ENCODE data around the gene SLC9A3. TPM values are rescaled to one million over a fixed set of nuclear protein-coding genes. Genes with fewer than 3 reads are reported as not detected.
"Not testable (repeated sequence)": the region's sequence is repeated elsewhere in the genome, so short reads cannot be mapped to it uniquely, and the experiment has no call there.

SLC9A3 gene
- polyA plus RNA-seq, 1 experiment, result 0.76 TPM

DNA sequence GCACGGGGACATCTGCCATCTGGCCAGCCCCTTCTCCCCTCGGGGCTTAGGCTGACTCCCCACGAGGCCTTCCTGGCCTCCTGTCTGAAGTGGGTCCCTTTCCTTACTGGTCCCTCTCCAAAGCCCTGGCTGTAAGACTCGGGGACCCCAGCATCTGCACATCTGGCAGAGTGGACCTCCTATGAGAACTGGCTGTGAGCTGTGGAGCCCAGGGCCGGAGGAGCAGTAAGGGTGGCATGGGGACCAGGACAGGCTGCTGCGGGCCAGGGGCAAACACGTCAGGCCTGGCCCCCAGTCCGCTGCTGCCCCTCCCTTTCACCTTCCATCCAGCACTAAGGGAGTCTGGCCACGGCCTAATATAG, 47.5 kb downstream of the SLC9A3 start:
- DNase-seq (ENCODE audit: low read depth, low spot score), result no peak
- H3K27ac ChIP-seq (ENCODE audit: low read depth, low read length), result no peak overlapping the region
- H3K9me3 ChIP-seq (ENCODE audit: control insufficient read depth, insufficient read depth, low read length), result no peaks in the 10 kb centered on the region; the same call in 1 of the 2 replicates
- TF ChIP-seq, protein P1, sequence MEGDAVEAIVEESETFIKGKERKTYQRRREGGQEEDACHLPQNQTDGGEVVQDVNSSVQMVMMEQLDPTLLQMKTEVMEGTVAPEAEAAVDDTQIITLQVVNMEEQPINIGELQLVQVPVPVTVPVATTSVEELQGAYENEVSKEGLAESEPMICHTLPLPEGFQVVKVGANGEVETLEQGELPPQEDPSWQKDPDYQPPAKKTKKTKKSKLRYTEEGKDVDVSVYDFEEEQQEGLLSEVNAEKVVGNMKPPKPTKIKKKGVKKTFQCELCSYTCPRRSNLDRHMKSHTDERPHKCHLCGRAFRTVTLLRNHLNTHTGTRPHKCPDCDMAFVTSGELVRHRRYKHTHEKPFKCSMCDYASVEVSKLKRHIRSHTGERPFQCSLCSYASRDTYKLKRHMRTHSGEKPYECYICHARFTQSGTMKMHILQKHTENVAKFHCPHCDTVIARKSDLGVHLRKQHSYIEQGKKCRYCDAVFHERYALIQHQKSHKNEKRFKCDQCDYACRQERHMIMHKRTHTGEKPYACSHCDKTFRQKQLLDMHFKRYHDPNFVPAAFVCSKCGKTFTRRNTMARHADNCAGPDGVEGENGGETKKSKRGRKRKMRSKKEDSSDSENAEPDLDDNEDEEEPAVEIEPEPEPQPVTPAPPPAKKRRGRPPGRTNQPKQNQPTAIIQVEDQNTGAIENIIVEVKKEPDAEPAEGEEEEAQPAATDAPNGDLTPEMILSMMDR (IDR thresholded peaks at IDR 0.05; ENCODE audit: low read depth, low read length), result no peak
- no peak overlapping the region for H3K4me3 ChIP-seq (ENCODE audit: low read depth, low read length)
- CTCF ChIA-PET, result interaction anchor here (0.6 kb wide), 1 partner anchor 516 kb away, joined by 3 read pairs; no protein-coding TSS in a partner anchor
- POLR2A ChIA-PET, result no interaction called here
- peaks cover 3% of the 10 kb centered on the region for H3K27me3 ChIP-seq (ENCODE audit: control insufficient read depth, insufficient read depth, low read length)

DNA sequence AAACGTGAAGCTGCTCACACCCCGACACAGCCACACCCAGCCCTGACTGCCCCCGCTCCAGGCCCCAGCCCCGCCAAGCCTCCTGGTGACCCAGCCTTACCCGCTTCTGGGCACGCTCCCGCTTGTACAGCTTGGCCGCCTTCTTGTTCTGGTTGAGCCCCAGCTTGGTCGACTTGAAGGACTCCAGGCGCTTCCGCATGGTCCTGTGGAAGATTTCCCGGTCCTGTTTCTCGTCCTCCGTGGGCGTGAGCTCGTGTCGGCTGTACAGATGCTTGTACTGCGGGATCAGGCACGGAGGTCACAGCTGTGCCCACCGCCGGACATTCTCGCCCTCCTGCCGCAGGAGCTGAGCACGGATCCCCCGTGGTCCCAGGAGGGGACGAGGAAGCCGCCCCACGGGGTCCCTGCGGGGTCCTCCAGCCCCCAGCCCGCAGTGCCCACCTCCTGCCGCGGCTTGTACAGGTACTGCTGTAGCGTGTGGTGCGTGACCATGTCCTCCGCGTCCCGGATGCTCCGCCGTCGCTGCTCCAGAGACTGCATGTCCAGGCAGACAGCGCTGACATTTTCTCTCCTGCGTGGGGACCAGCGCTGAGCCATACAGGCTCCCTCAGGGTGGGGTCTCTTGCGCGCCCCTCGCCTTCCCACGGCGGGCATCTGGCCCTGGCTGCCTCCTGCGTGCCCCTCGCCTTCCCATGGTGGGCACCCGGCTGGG, 48.0 kb downstream of the SLC9A3 start:
- no peak for DNase-seq (ENCODE audit: low read depth, low spot score)
- CTCF ChIA-PET, result interaction anchor here (0.6 kb wide), 1 partner anchor 516 kb away, joined by 3 read pairs; no protein-coding TSS in a partner anchor
- POLR2A ChIA-PET, result no interaction called here

DNA sequence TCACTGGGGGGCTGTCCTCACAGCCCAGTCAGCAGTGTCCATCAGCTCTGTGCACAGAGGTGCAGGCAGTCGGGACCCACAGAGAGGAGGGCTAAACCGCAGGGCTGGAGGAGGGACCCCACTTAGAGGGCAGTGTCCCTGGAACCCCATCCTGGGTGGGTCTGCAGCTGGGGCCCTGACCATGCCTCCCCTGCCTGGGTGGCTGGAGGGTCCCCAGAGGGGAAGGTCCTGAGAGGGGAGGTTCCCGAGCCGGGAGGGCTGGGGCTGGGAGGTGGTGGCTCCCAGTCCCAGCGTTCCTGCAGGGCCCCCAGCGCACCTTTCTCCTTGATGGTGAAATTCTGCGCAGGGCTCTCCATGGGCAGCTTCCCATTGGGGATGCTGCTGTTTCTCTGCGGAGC, 48.5 kb downstream of the SLC9A3 start:
- H3K4me3 ChIP-seq (ENCODE audit: low read depth, low read length), result no peak overlapping the region
- peaks cover 3% of the 10 kb centered on the region for H3K27me3 ChIP-seq (ENCODE audit: control insufficient read depth, insufficient read depth, low read length)
- H3K9me3 ChIP-seq (ENCODE audit: control insufficient read depth, insufficient read depth, low read length), result no peaks in the 10 kb centered on the region; the same call in 1 of the 2 replicates
- CTCF ChIA-PET, result no interaction called here
- POLR2A ChIA-PET, result no interaction called here
- no peak for DNase-seq (ENCODE audit: low read depth, low spot score)
- TF ChIP-seq, protein P1 (IDR thresholded peaks at IDR 0.05; ENCODE audit: low read depth, low read length), result no peak
- H3K27ac ChIP-seq (ENCODE audit: low read depth, low read length), result no peak overlapping the region

More for the DNA sequence above, 48.0 kb downstream of the SLC9A3 start:
- Histone ChIP-seq H3K9me3 (ENCODE audit: control insufficient read depth, insufficient read depth, low read length) (no peaks in the 10 kb centered on the region; the same call in 1 of the 2 replicates), H3K4me3 (ENCODE audit: low read depth, low read length) (no peak overlapping the region), H3K27me3 (ENCODE audit: control insufficient read depth, insufficient read depth, low read length) (peaks cover 3% of the 10 kb centered on the region), H3K27ac (ENCODE audit: low read depth, low read length) (no peak overlapping the region)
- TF ChIP-seq, protein P1 (IDR thresholded peaks at IDR 0.05; ENCODE audit: low read depth, low read length), result no peak

DNA sequence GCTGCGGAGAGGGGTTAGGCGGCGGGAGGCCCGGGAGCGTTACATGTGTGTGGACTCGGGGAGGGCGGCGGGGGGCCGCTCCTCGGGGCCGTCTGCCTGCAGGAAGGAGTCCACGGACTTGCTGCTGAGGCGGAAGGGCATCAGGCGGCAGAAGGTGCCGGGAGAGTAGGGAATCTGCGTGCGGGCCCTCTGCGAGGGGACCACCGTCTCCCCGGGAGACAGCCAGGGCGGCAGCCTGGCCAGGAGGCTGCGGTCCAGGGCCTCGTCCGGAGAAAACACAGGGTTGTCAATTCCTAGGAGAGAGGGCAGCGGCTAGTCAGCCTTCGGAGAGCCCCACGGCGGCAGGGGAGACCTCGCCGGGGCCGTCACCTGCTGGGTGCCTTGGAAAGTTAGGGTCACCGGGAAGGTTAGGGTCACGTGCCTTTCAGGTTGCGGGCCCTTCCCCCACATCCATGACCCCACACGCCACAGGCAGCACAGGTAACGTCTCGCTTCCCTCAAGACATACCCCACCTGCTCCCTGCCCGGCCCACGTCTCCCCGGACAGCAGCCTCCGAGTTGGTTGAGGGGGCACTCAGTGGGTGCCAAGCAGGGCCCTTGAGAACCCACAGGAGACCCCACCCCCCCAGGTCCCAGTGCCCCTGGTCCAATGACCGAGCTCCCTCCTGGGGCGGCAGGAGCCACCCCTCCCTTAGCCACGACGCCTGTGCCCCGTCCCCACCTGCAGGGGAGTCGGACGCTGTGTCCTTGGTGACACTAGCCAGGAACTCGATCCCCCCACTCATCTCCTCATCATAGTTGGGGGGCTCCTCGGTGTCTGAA, 49.2 kb downstream of the SLC9A3 start:
- TF ChIP-seq, protein P1 (IDR thresholded peaks at IDR 0.05; ENCODE audit: low read depth, low read length), result no peak
- no peak overlapping the region for H3K27ac ChIP-seq (ENCODE audit: low read depth, low read length)
- peak overlapping the region; percentile 51 for H3K4me3 ChIP-seq (ENCODE audit: low read depth, low read length)
- no peaks in the 10 kb centered on the region; the same call in 1 of the 2 replicates for H3K9me3 ChIP-seq (ENCODE audit: control insufficient read depth, insufficient read depth, low read length)
- no peak for DNase-seq (ENCODE audit: low read depth, low spot score)
- H3K27me3 ChIP-seq (ENCODE audit: control insufficient read depth, insufficient read depth, low read length), result peaks cover 3% of the 10 kb centered on the region
- POLR2A ChIA-PET, result no interaction called here
- CTCF ChIA-PET, result no interaction called here

DNA sequence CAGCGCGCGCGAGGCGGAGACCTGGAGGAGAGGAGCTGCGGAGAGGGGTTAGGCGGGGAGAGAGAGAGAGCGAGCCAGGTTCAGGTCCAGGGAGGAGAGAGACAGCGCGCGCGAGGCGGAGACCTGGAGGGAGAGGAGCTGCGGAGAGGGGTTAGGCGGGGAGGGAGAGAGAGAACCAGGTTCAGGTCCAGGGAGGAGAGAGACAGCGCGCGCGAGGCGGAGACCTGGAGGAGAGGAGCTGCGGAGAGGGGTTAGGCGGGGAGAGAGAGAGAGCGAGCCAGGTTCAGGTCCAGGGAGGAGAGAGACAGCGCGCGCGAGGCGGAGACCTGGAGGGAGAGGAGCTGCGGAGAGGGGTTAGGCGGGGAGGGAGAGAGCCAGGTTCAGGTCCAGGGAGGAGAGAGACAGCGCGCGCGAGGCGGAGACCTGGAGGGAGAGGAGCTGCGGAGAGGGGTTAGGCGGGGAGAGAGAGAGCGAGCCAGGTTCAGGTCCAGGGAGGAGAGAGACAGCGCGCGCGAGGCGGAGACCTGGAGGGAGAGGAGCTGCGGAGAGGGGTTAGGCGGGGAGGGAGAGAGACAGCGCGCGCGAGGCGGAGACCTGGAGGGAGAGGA, 49.9 kb downstream of the SLC9A3 start:
- H3K27ac ChIP-seq (ENCODE audit: low read depth, low read length); POLR2A ChIA-PET; H3K9me3 ChIP-seq (ENCODE audit: control insufficient read depth, insufficient read depth, low read length); DNase-seq (ENCODE audit: low read depth, low spot score); H3K27me3 ChIP-seq (ENCODE audit: control insufficient read depth, insufficient read depth, low read length): not testable (repeated sequence)
- CTCF ChIA-PET, result interaction anchor here (0.8 to 1.2 kb wide), 2 partner anchors 28 to 157 kb away, joined by 4 read pairs; no protein-coding TSS in a partner anchor
- peak overlapping the region; percentile 70 for H3K4me3 ChIP-seq (ENCODE audit: low read depth, low read length)

Measured in AG04450 (cell line).